BE2C (cell line): Measurements from ENCODE around the gene IGF2BP1.
"Not testable (repeated sequence)": the region's sequence is repeated elsewhere in the genome, so short reads cannot be mapped to it uniquely, and the experiment has no call there.

Experiments
- DNase-seq: peaks from one replicate; pipeline ENCODE4 v3.0.0-alpha.2; 2020
- H3K27me3 ChIP-seq: fragments of 250-450 bp; sonication (Bioruptor Pico); 2 replicates; pipeline ENCODE4 v1.5.1; 2020; ENCODE audit warnings: mild to moderate bottlenecking
- H3K36me3 ChIP-seq: fragments of 250-450 bp; sonication (Bioruptor Pico); 2 replicates; pipeline ENCODE4 v1.5.1; 2020; ENCODE audit warnings: mild to moderate bottlenecking
- H3K4me1 ChIP-seq: fragments of 250-450 bp; sonication (Bioruptor Pico); 2 replicates; pipeline ENCODE4 v1.5.1; 2020
- H3K4me3 ChIP-seq: 2 replicates; pipeline ENCODE4 v1.5.1; 2011; ENCODE audit warnings: low read depth, low read length
- H3K9me3 ChIP-seq: fragments of 250-450 bp; sonication (Bioruptor Pico); 2 replicates; pipeline ENCODE4 v1.5.1; 2020
- CTCF ChIP-seq: IDR thresholded peaks from 2 replicates; pipeline ENCODE4 v1.5.1; 2012; ENCODE audit warnings: mild to moderate bottlenecking, low read depth, low read length

Gene IGF2BP1

GRCh38 chr17:49020609-49021008 lies 23.4 kb downstream of the IGF2BP1 start:
- Histone ChIP-seq H3K4me1 (0 out of 2 replicates have a peak, but pooled peaks cover 5% of the 10 kb centered on the region), H3K27me3 (peaks cover 11% of the 10 kb centered on the region)

GRCh38 chr17:49021095-49021767 lies 24.0 kb downstream of the IGF2BP1 start:
- H3K4me1 ChIP-seq = 0 out of 2 replicates have a peak, but pooled peaks cover 2% of the 10 kb centered on the region
- no peaks in the 10 kb centered on the region for H3K9me3 ChIP-seq
- no peak for DNase-seq
- H3K36me3 ChIP-seq = peaks cover 4% of the 10 kb centered on the region
- TF ChIP-seq CTCF = no peak
- peaks cover 4% of the 10 kb centered on the region for H3K27me3 ChIP-seq
- no peak overlapping the region for H3K4me3 ChIP-seq

More at GRCh38 chr17:49020609-49021008, 23.4 kb downstream of the IGF2BP1 start:
- peaks cover 4% of the 10 kb centered on the region for H3K36me3 ChIP-seq
- no peak overlapping the region for H3K4me3 ChIP-seq
- H3K9me3 ChIP-seq = no peaks in the 10 kb centered on the region
- DNase-seq = no peak
- no peak for TF ChIP-seq CTCF

- Histone ChIP-seq H3K4me1 (no peaks in the 10 kb centered on the region), H3K9me3 (no peaks in the 10 kb centered on the region), H3K27me3 (peaks cover 3% of the 10 kb centered on the region), H3K36me3 (peaks cover 6% of the 10 kb centered on the region), H3K4me3 (no peak overlapping the region)
- no peak for TF ChIP-seq CTCF
- no peak for DNase-seq
Measured at GRCh38 chr17:49021768-49022103, 24.6 kb downstream of the IGF2BP1 start.

GRCh38 chr17:49022391-49022941 lies 25.3 kb downstream of the IGF2BP1 start:
- no peak for TF ChIP-seq CTCF
- H3K36me3 ChIP-seq = peaks cover 10% of the 10 kb centered on the region
- no peaks in the 10 kb centered on the region for H3K4me1 ChIP-seq
- H3K9me3 ChIP-seq = no peaks in the 10 kb centered on the region
- no peak for DNase-seq
- H3K27me3 ChIP-seq = no peaks in the 10 kb centered on the region; the same call in none of the 2 replicates
- no peak overlapping the region for H3K4me3 ChIP-seq

- DNase-seq = no peak
- H3K4me1 ChIP-seq = no peaks in the 10 kb centered on the region
- peaks cover 13% of the 10 kb centered on the region for H3K36me3 ChIP-seq
Measured at GRCh38 chr17:49024523-49024922, 27.3 kb downstream of the IGF2BP1 start.

GRCh38 chr17:49026447-49026846 lies 29.3 kb downstream of the IGF2BP1 start:
- H3K36me3 ChIP-seq = peaks cover 13% of the 10 kb centered on the region
- not testable (repeated sequence) for H3K9me3 ChIP-seq, DNase-seq, H3K4me1 ChIP-seq, H3K27me3 ChIP-seq, H3K4me3 ChIP-seq

More at GRCh38 chr17:49024523-49024922, 27.3 kb downstream of the IGF2BP1 start:
- no peaks in the 10 kb centered on the region for H3K9me3 ChIP-seq
- no peak for TF ChIP-seq CTCF
- no peaks in the 10 kb centered on the region; the same call in 1 of the 2 replicates for H3K27me3 ChIP-seq
- H3K4me3 ChIP-seq = no peak overlapping the region
